ENCODE results near the gene ADCY4.
A peak's percentile ranks its signal among the peaks of the same experiment; 100 is the strongest.

Gene ADCY4

DNA sequence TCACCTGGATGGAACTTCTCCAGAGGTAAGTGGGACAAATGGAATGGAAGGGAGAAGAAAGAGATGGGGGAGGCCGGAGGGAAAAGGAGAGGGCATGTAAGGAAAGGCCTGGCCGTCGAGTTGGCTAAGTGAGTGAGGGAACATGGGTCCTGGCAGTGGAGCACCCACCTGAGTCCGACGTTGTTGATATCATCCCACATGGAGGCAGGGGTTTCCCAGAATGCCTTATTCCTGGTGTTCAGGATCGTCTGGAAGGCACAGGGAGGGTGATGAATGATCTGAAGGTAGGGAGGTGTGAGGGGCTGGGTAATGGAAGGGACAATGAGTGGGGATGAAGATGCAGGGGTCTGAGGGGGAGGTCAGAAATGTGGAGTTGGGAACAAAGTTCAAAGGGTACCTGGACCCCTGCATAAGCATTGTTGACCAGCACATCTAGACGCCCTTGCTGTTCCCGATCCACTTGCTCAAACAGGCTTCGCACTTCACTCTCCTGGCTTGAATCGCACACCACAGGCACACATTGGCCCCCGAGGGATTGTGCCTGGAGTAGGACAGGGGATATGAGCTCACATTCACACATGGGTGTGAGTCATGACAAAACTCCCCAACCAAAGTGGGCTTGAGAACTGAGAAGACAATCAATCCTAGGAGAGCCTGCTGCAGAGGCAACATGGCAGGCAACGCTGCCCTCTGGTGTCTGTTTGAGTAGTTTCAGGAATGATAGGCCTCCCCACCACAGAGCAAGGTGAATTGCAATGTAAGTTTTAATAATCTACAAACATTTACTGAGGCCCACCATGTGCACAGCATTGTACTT is 38.3 kb downstream of the ADCY4 start:
- peak; percentile 77 for DNase-seq (ENCODE audit: low spot score)

GRCh38 chr14:24293525-24293924 is 41.3 kb downstream of the ADCY4 start:
- no peak for DNase-seq (ENCODE audit: low spot score)

GRCh38 chr14:24292118-24292807 is 42.6 kb downstream of the ADCY4 start:
- no peak for DNase-seq (ENCODE audit: low spot score)

- no peak for DNase-seq (ENCODE audit: low spot score)
Observed at GRCh38 chr14:24291446-24292117, 43.3 kb downstream of the ADCY4 start.

DNA sequence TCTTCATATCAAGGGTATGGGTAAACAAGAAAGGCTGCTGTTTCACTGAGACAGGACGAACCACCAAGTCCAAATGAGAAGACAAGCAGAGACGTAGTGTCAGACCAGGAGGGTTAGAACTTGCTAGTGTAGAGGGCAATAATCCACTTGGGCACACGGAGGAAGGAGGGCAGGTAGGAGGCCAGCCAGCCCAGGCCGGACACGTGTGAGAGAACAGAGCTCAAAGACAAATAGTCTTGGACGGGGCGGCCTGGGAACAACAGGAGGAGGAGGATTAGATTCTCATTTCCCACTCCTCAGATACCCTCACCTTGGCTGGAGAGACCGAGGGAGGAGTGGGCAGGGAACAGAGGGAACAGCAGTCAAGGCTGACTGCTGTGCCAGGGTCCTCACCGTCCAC is 44.1 kb downstream of the ADCY4 start:
- DNase-seq (ENCODE audit: low spot score): no peak

DNA sequence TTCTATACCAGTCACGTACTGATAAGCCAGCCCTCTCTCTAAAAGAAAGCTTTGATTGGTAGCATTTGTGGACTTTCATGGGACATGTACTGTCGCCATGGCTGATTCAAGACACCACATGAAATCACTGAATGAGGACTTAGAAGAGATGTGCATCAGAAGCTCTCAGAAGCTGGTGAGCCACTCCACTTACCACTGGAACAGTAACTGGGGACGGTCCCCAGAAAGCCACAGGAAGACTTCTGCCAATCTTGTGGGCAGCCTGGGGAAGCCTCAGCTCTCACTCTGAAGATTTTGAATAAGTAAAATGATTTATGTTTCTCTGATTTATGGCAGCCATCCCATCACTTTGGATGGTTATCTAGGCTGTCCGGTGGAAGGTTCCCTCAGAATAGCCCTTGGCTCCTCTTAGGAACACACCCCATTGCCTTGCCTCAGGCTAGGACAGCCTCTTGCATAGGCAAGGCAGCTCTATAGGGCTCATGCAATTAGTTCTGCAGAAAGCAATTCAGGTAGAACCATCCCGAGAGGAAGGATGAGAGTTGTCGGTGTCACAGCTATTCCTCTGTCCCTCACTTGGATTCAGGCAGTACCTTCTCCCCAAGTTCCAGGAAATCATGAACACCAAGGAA is 45.1 kb downstream of the ADCY4 start:
- DNase-seq (ENCODE audit: low spot score): no peak

GRCh38 chr14:24286996-24287395 is 47.9 kb downstream of the ADCY4 start:
- no peak for DNase-seq (ENCODE audit: low spot score)

- no peak for DNase-seq (ENCODE audit: low spot score)
Observed at GRCh38 chr14:24285351-24285750, 49.5 kb downstream of the ADCY4 start.

- no peak for DNase-seq (ENCODE audit: low spot score)
Observed at GRCh38 chr14:24284501-24285035, 50.3 kb downstream of the ADCY4 start.

GRCh38 chr14:24283796-24284460 is 50.9 kb downstream of the ADCY4 start:
- no peak for DNase-seq (ENCODE audit: low spot score)

DNA sequence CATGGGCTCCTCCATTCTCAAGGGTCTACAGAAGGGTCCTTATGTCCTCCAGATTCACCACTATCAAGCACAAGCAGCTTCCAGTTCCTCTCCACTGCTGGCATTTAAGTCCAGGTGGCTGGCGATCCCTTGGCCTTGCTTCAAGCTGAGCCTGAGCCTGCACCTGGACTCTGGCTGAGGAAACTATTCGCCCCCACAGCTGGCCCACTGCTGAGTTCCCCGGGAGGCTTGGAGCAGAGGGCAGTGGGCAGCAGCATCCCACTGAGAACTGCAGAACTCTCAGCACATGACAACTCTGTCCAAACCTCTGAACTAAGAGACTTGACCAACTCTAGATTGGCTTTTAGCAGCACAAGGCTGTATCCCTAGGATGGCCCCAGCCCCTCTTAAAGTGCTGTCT is 52.1 kb downstream of the ADCY4 start:
- DNase-seq (ENCODE audit: low spot score): no peak

- no peak for DNase-seq (ENCODE audit: low spot score)
Observed at GRCh38 chr14:24281636-24282035, 53.2 kb downstream of the ADCY4 start.

GRCh38 chr14:24280797-24281460 is 53.9 kb downstream of the ADCY4 start:
- no peak for DNase-seq (ENCODE audit: low spot score)

DNA sequence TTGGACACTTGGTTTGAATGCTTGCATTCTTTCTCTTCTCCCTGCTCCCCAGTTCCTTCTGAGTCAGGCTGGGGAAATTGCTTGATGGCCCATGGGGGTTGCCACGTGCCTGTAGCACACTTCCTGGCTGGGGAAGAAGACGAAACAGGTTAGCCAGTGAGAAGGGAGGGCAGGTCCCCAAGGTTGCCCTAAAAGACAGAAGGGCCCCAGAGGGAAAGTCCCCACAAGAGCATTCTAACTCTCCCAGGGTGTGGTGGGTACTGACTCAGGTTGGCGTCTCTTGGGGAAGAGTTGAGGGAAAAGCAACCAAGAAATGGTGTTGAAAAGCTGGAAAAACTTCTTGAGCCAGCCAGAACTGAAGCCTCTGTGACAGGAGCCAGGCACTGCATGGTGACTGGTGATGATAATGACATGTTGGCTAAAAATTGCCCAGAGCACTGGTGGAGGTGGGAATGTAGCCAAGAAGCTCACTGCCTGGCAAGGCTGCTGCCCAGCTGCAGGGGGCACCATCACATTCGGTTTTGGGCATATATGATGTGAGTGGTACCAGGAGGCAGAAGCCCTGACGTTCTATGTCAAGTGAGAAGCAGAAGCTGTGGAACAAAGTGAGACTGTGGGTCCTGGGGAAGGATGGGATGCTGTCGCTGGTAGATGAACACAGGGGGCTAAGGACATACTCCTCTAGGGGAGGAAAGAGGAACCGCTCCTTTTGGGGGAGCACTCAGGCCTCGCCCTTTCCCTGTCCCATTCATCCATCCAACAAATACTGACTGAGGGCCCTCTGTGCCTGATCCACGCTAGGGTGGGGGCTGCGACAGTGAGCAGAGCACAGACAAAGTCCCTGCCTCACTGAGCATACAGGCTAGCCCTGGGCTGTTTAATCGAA is 55.3 kb downstream of the ADCY4 start:
- peak; percentile 64 for DNase-seq (ENCODE audit: low spot score)

DNA sequence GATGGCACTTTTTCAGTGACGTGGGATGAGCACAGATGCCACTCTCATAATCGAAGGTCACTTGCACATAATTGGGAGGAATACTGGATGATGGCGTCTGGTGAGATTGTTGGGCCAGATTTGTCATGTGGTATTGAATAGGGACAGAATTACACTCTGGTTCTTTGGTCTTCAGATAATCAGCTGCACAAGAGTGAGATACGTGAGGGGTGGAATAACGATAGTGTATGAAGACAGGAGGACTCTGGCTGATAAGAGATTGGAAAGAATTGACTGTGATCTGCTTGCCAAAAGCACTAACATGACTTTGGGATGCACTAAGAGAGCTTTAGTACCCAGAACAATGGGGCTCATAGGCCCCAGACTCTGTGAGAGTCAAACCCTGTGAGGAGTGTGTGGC is 56.4 kb downstream of the ADCY4 start:
- no peak for DNase-seq (ENCODE audit: low spot score)

- DNase-seq (ENCODE audit: low spot score): peak; percentile 37
Observed at GRCh38 chr14:24277606-24278321, 57.1 kb downstream of the ADCY4 start.

- DNase-seq (ENCODE audit: low spot score): no peak
Observed at GRCh38 chr14:24277071-24277470, 57.8 kb downstream of the ADCY4 start.

DNA sequence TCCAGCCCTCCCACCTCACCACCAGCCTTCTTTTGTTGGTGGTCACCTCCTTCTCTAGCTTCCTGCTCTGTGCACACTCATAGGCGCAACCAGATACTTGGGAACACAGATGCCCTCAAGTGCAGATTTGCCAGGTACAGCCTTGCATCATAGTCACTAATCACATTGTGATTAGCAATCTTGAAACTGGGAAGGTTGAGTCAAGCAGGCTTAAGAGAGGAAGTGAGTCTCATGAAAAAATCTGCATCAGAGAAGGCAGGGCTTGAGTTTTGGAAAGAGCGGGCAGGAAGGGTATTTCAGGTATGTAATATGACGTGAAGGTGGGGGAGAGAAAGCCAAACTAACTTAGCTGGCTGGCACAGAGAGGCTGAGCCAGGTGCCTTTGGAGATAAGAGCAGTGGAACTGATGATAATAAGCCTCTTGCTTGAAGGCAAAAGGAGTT is 60.7 kb downstream of the ADCY4 start:
- peak; percentile 74 for DNase-seq (ENCODE audit: low spot score)

- peak; percentile 39 for DNase-seq (ENCODE audit: low spot score)
Observed at GRCh38 chr14:24273422-24273998, 61.4 kb downstream of the ADCY4 start.
